HG02798 (cell line): Measurements from ENCODE around the gene MYL12B.
"Not testable (repeated sequence)": the region's sequence is repeated elsewhere in the genome, so short reads cannot be mapped to it uniquely, and the experiment has no call there.

Experiments used
- ATAC-seq: cut with Tn5 transposase; IDR thresholded peaks from one replicate; pipeline ENCODE4 v1.9.1; 2021; ENCODE audit warnings: mild to moderate bottlenecking; ENCODE audit not compliant: unreplicated experiment, poor library complexity

MYL12B gene

DNA sequence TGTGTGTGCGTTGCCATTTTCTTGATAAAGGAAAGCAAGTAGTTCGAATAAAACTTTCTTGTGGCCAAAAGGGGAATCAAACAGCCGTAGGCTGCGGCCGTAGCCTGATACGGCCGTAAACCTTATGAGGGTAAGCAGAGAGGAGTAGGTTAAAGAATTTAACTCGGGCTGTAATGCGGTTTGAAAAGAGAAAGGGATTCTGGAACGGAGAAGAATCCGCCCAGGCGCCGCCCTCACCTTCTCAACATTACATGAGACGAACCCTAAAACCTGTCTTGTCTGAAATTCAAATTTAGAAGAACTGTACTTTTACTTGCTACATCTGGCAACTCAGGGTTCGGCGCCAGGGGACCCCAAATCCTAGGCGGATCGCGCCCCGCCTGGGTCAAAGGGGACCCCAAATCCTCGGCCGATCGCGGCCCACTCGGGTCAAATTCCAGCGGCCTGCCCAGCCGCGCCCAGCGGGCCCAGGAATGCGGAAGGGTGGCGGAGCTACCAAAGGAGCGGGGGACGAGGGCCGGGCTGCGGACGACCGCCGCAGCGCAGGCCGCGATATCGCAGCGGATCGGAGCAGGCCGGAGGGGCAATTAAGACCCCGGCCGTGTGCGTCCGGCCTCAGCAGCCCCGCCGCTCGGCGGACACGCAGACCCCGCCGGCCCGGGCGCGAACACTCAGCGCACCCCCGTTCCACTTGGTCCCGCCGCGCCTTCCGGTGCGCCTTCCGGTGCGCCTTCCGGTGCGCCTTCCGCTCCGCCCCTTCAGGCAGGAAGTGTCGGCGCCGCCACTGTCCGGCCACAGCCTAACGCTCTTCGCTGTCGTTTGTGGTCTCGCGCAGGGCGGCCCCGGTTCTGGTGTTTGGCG is at the start of gene MYL12B:
TSS of gene MYL12B (plus strand) at position 761 of the 861 bp plus-strand sequence. CDS start 10,766 bp downstream, outside the sequence.
- peak; percentile 89 for ATAC-seq

- ATAC-seq: no peak
Observed at GRCh38 chr18:3212657-3213056, 49.3 kb upstream of the MYL12B start.

- no peak for ATAC-seq
Observed at GRCh38 chr18:3213300-3214059, 48.5 kb upstream of the MYL12B start.

DNA sequence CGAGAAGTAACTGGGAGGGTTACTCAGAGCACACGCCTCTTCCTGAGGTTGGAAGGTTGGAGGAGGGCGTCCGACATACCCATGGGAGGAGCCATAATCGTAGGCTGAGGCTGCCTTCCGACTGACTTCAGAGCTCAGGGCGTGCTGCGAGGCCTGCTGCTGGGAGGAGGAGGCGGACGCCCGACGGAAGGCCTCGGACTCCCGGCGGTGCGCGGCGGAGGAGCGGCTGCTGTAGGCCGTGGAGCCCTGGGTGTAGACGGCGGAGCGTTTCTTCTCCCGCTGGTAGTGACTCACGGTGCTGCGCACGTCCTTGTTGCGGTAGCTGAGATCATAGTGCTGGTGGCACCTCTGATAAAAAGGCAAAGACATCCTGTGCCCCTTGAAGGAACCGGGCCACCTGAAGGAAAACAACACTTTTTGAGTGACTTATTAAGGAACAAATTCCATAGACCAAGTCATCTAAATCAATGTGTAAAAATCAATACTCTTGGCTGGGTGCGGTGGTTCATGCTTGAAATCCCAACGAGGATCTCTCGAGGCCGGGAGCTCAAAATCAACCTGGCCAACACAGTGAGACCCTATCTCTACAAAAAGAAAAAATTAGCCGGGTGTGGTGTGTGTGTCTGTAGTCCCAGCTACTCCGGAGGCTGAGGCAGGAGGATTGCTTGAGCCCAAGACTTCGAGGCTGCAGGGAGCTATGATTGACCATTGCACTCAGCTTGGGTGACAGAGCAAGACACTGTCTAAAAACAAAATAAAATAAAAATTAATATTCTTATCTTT is 46.9 kb upstream of the MYL12B start:
- no peak for ATAC-seq

GRCh38 chr18:3216987-3217386 is 44.9 kb upstream of the MYL12B start:
- ATAC-seq: no peak

DNA sequence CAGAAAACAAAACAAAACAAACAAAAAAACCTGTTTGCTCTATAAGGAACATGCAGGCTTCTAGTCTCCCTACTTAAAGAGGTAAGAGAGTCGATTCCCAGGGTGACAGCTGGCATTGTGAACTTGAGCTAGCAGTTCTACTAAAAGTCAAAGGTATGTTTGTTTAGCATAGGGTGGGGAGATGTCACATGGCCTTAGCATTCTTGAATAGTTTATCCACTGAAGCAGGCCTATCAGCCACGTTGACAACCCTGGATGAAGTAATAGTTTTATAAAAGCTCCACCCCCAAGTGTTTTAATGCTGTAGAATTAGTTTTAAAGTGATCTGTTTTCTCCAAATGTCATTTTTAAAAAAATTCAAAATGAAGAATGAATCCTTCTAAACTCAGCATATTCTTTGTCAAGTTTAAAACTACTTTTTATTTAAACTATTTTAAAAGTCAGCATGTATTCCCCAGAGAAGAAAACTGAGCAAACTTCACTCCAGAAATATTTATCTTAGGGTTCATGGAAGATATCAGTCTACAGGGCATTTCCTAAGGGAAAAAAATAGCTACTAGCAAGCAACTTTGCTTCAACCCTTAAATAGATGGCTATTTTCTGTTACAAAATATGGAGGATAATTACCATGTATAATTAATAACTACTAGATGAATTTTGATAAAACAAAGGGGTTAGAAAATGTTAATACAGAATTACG is 43.8 kb upstream of the MYL12B start:
- ATAC-seq: no peak

DNA sequence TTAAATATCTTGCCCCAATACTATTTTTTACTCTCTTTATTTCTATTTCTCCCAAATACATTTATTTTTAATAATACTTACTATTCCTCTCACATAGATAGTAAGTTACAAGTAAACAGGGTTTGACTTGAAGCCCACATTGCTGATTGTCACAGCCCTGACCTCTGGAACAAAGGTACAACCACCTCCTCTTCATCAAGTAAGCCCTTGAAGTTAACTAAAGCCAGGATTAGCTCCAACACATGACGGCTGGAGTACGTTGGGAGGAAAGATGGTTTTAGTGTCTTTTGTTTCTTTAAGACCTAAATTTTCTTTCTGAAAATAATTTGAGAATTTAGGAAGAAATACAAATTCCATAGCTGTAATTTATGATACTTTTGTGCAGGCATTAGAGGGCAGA is 43.1 kb upstream of the MYL12B start:
- ATAC-seq: no peak

DNA sequence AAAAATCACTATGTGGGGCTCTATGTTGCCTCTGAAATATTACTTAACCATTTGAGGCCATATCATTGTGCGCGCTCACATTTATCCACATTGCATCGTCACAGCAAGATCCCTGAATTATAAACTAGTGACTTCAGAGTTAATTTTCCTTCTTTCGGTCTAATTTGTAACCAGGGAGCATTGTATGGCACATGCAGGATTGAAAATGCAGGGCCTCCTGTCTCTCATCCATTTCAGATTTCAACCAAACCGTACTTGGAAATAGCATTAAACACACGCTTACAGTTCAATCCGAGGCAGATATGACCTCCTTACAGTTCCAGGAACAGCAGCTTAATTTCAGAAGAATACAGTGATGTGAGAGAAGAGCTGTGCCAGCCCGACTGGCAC is 42.7 kb upstream of the MYL12B start:
- no peak for ATAC-seq

DNA sequence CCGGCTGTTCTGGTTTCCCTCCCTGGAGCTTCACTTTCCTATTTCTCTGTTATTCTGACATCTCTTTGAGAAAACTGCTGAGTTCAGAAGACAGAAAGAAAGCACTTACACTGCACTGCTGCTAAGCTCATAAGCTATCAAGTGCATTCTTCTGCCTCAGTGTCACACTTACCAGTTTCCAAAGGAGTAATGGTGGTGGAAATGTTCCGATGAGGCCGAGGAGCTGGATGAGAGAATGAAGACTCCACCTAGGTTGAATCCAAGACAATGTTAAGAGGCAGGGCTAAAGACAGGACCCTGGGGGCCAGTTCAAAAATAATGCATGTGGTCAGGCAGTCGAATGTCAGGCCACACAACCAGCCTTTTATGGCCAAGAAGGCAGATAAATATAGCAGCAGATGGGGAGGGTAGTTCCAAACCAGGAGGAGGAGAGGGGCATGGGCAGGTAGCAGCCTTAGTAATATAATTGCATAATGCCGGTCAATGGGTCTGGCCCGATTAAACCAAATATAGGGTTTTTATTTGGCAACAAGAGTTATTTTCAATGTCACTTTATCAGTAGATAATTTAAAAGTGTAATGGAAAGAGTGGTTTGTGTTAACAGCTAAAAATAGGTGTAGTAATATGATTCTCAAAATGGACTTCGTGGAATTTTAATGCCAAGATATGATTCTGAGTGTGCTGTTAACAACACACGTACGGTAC is 42.1 kb upstream of the MYL12B start, which contains the start of gene MYOM1:
TSS of gene MYOM1 (minus strand) at position 338 of the 705 bp plus-strand sequence. CDS start 4,745 bp downstream, outside the sequence.
- ATAC-seq: no peak

DNA sequence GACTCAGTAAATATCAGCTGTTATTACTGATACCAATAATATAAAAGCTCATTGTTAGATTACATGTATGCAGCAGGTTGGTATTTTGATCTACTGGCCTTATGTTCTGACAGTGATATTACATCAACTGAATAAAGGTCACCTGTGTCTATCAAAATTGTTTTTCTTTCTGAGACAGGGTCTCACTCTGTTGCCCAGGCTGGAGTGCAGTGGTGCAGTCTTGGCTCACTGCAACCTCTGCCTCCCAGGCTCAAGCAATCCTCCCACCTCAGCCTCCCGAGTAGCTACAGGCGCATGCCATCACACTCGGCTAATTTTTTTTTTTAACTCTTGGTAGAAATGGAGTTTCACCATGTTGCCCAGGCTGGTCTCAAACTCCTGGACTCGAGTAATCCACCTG is 41.1 kb upstream of the MYL12B start:
- ATAC-seq: not testable (repeated sequence)

GRCh38 chr18:3221496-3221895 is 40.4 kb upstream of the MYL12B start:
- no peak for ATAC-seq

GRCh38 chr18:3223356-3223755 is 38.6 kb upstream of the MYL12B start:
- ATAC-seq: no peak

- ATAC-seq: no peak
Observed at GRCh38 chr18:3224223-3224622, 37.7 kb upstream of the MYL12B start.

DNA sequence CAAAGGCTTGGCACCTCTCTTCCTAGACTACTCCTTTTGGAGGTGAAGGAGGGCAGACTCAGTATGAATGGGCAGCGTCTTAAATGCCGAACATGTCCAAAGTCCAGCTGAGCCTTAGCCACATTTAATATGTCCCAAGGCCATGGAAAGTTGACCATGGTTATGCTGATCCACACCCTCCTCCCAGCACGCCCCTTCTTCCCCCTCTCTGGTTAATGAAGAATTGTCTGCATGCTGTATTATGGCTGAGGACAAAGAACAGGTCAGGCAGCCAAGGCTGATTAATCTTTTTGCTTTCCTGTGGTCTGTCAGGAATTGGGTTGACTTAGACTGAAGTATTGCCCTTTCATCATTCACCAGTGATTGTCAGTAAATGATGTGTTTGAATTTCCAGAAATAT is 36.3 kb upstream of the MYL12B start:
- ATAC-seq: no peak

DNA sequence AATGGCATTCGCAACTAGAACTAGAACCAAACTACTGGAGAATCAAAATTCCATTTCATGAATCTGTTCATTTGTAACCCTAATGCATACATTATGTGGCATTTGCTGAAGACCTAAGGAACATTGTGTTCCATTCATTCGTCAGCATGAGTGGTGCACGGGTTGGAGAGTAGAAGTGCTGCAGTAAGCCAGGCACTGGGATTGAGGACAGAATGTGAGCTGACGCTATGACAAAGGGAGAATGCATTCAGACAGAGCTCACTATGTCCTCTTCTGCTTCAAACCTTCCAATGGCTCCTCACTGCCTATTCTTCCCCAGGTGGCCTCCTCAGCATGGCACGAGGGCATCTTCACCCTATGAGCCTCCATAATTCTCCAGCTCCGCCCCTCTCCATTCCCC is 35.9 kb upstream of the MYL12B start:
- ATAC-seq: no peak

DNA sequence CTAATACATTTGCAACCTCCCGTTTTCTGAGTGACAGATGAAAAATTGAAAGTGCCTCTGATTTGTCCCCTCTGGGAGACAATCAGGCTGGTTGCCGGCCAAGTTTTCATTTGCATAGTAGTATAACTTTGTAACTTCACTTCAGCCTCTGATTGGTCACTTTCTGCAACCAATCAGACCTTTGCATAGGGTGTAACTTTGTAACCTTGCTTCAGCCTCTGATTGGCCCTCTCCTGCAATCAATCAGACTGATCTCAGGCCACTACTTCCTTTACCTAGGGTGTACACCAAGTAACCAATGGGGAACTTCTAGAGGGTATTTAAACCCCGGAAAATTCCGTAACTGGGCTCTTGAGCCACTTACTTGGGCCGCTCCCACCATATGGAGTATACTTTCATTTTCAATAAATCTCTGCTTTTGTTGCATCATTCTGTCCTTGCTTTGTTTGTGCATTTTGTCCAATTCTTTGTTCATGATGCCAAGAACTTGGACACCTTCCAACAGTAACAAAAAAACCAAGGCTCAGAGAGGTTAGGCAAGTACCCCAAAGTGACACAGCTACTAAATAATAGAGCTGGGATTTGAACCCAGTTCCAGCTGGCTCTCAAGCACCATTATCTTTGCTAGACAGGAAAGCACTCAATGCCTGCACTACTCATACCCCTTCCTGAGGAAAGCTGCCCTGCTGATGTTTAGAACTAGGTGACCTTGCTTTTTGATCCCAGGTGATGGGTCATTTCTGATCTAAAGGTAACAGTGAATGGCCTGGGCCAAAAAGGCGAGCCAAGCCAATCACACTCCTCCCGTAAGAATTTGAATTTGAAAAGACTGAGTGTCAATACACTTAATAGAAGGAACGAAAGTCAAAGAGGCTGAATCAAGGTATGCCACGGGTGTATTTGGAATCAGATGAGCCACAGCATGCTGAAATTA is 31.3 kb upstream of the MYL12B start:
- no peak for ATAC-seq

GRCh38 chr18:3233004-3233403 is 28.9 kb upstream of the MYL12B start:
- ATAC-seq: no peak

GRCh38 chr18:3233433-3234168 is 28.3 kb upstream of the MYL12B start:
- no peak for ATAC-seq
